Measurements from ENCODE around the gene TREML4. TPM values are rescaled to one million over a fixed set of nuclear protein-coding genes. Genes with fewer than 3 reads are reported as not detected.

Gene TREML4
- total RNA-seq: not detected in 2 replicates

DNA sequence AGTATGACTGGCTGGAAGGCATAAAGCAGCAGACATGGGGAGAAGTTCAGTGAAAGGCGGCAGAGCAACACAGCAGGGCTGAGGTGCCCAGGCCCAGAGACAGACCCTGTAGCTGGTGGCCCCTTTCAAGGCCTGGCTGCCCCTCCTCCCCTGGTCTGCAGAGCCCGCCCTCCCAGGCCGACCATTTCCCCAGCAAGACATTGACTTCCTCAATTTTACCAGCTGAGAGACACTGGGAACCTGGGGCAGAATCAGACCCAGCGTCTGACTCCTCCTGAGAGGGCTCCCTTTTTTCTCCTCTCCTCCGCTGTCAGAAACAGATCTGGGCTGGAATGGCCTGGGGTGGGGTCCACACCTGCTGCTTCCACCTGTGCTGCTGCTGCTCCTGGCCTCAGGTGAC, at the start of gene TREML4:
TSS of gene TREML4 (plus strand) at position 254 of the 400 bp plus-strand sequence. CDS start at position 333, 79 bp downstream.
- no peaks in the 10 kb centered on the region for H3K36me3 ChIP-seq (ENCODE audit: control insufficient read depth, insufficient read depth, low read length)
- TF ChIP-seq, protein P1, sequence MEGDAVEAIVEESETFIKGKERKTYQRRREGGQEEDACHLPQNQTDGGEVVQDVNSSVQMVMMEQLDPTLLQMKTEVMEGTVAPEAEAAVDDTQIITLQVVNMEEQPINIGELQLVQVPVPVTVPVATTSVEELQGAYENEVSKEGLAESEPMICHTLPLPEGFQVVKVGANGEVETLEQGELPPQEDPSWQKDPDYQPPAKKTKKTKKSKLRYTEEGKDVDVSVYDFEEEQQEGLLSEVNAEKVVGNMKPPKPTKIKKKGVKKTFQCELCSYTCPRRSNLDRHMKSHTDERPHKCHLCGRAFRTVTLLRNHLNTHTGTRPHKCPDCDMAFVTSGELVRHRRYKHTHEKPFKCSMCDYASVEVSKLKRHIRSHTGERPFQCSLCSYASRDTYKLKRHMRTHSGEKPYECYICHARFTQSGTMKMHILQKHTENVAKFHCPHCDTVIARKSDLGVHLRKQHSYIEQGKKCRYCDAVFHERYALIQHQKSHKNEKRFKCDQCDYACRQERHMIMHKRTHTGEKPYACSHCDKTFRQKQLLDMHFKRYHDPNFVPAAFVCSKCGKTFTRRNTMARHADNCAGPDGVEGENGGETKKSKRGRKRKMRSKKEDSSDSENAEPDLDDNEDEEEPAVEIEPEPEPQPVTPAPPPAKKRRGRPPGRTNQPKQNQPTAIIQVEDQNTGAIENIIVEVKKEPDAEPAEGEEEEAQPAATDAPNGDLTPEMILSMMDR (IDR thresholded peaks at IDR 0.05; ENCODE audit: insufficient read depth, low read length, poor library complexity, severe bottlenecking): no peak
- no peak for DNase-seq (ENCODE audit: low read depth)
- no peaks in the 10 kb centered on the region for H3K27me3 ChIP-seq (ENCODE audit: control insufficient read depth, insufficient read depth, low read length)
- H3K4me3 ChIP-seq (ENCODE audit: low read depth, low read length): no peak within 1 kb of the TSS

DNA sequence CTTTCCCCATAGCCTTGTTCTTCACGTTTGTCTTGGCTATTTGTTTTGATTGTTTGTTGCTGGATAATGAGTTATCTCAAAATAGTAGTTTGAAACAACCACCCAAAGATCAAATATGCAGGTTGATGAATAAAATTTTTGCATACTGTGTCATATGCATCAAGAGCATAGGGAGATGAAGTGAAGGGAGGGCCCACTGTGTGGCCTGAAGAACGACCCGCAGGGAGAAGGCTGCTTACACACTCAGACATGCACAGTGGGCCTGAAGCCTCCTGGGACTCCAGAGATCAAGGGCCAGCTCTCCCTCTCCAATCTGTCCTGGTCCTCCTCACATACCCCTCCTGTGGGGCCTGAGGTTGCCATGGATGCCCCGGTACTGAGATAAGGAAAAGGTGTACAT, 49.0 kb upstream of the TREML4 start:
- TF ChIP-seq, protein P1 (IDR thresholded peaks at IDR 0.05; ENCODE audit: insufficient read depth, low read length, poor library complexity, severe bottlenecking): no peak
- no peaks in the 10 kb centered on the region for H3K36me3 ChIP-seq (ENCODE audit: control insufficient read depth, insufficient read depth, low read length)
- DNase-seq (ENCODE audit: low read depth): no peak
- H3K4me3 ChIP-seq (ENCODE audit: low read depth, low read length): no peak overlapping the region
- H3K27me3 ChIP-seq (ENCODE audit: control insufficient read depth, insufficient read depth, low read length): peaks cover 2% of the 10 kb centered on the region

DNA sequence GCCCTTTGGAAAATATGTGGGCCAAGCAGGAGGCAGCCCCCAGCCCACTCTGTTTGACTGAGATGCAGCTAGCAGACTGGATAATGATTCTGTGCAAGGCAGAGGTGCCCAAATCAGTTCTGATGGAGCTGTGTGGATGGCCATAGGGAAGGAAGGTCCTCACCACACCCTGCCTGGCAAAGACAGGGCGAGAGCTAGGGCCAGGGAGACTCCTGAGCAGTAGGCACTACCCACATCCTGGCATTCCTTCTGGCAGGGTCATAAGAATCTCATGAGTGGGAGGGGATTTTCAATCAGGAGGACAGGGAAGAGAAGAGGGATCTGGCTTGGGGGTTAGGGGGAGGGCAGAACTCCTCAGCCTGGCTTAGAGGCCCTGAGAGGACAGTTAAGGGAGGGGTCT, 46.6 kb upstream of the TREML4 start:
- Histone ChIP-seq H3K36me3 (ENCODE audit: control insufficient read depth, insufficient read depth, low read length) (no peaks in the 10 kb centered on the region), H3K4me3 (ENCODE audit: low read depth, low read length) (no peak overlapping the region), H3K27me3 (ENCODE audit: control insufficient read depth, insufficient read depth, low read length) (peaks cover 2% of the 10 kb centered on the region)
- DNase-seq (ENCODE audit: low read depth): no peak
- TF ChIP-seq, protein P1 (IDR thresholded peaks at IDR 0.05; ENCODE audit: insufficient read depth, low read length, poor library complexity, severe bottlenecking): no peak

- no peak overlapping the region for H3K4me3 ChIP-seq (ENCODE audit: low read depth, low read length)
- TF ChIP-seq, protein P1 (IDR thresholded peaks at IDR 0.05; ENCODE audit: insufficient read depth, low read length, poor library complexity, severe bottlenecking): peak; percentile 74
- no peaks in the 10 kb centered on the region for H3K36me3 ChIP-seq (ENCODE audit: control insufficient read depth, insufficient read depth, low read length)
- DNase-seq (ENCODE audit: low read depth): peak; percentile 4
- peaks cover 2% of the 10 kb centered on the region for H3K27me3 ChIP-seq (ENCODE audit: control insufficient read depth, insufficient read depth, low read length)
These were observed 45.8 kb upstream of the TREML4 start for GRCh38 chr6:41182069-41183034.

DNA sequence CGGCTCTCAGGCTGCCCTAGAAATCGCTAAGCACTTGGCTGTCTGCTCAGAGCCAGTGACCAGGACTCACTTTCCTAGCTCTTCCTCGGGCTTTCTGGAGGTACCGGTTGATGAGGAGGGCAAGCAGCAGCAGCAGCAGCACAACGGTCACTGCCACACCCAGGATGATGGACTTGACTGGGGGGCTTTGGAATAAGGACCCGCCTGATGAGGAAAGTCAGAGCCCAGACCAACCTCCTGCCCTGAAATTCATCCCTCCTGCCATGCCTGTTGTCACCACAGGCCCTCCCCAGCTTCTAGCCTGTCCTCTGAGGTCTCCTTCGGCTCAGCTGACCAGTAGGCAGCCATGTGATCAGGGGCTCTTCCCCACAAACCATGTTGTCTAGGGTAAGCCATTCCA, 43.4 kb upstream of the TREML4 start:
- TF ChIP-seq, protein P1 (IDR thresholded peaks at IDR 0.05; ENCODE audit: insufficient read depth, low read length, poor library complexity, severe bottlenecking): no peak

More for the DNA sequence above, 43.4 kb upstream of the TREML4 start:
- no peaks in the 10 kb centered on the region for H3K36me3 ChIP-seq (ENCODE audit: control insufficient read depth, insufficient read depth, low read length)
- no peak for DNase-seq (ENCODE audit: low read depth)
- H3K27me3 ChIP-seq (ENCODE audit: control insufficient read depth, insufficient read depth, low read length): no peaks in the 10 kb centered on the region
- no peak overlapping the region for H3K4me3 ChIP-seq (ENCODE audit: low read depth, low read length)

Measured in kidney epithelial cell (primary cell).